Neuronal stem cell (in vitro differentiated cells): Measurements from ENCODE around the gene LCE5A.

Experiments
- DNase-seq: peaks from one replicate; pipeline ENCODE4 v3.0.0-alpha.2; 2013; ENCODE audit warnings: low spot score
- H2AFZ ChIP-seq: one replicate; pipeline ENCODE4 v1.6.1; 2013; ENCODE audit warnings: mild to moderate bottlenecking, low read length, inconsistent platforms
- H2AK5ac ChIP-seq: 2 replicates; pipeline ENCODE4 v1.6.1; 2013; ENCODE audit warnings: low read depth, mild to moderate bottlenecking, inconsistent platforms, low read length, moderate library complexity, mixed read lengths
- H2BK120ac ChIP-seq: 2 replicates; pipeline ENCODE4 v1.6.1; 2013; ENCODE audit warnings: low read depth, mild to moderate bottlenecking, inconsistent platforms, low read length, moderate library complexity, mixed read lengths
- H2BK12ac ChIP-seq: one replicate; pipeline ENCODE4 v1.6.1; 2013; ENCODE audit warnings: low read length, inconsistent platforms
- H2BK15ac ChIP-seq: 2 replicates; pipeline ENCODE4 v1.6.1; 2013; ENCODE audit warnings: mild to moderate bottlenecking, low read length, inconsistent platforms, mixed read lengths
- H2BK5ac ChIP-seq: one replicate; pipeline ENCODE4 v1.6.1; 2013; ENCODE audit warnings: inconsistent platforms, mild to moderate bottlenecking, low read length, moderate library complexity
- H3K14ac ChIP-seq: one replicate; pipeline ENCODE4 v1.6.1; 2013; ENCODE audit warnings: low read length, inconsistent platforms
- H3K18ac ChIP-seq: 2 replicates; pipeline ENCODE4 v1.6.1; 2013; ENCODE audit warnings: low read length, inconsistent platforms
- H3K23ac ChIP-seq: 2 replicates; pipeline ENCODE4 v1.6.1; 2013; ENCODE audit warnings: low read depth, mild to moderate bottlenecking, mixed read lengths, low read length, inconsistent platforms; ENCODE audit not compliant: poor library complexity
- H3K27ac ChIP-seq: replicated peaks from 3 replicates; pipeline ENCODE4 v1.5.1; 2013; ENCODE audit warnings: low read length, inconsistent platforms
- H3K27me3 ChIP-seq, 3 experiments: 2 replicates each; pipeline ENCODE4 v1.6.1; 2013; ENCODE audit warnings: low read length in 3 of 3, mild to moderate bottlenecking in 2 of 3, inconsistent platforms in 1 of 3, low read depth in 1 of 3, mixed read lengths in 1 of 3, moderate library complexity in 1 of 3; ENCODE audit not compliant: control insufficient read depth in 3 of 3, insufficient read depth in 3 of 3
- H3K36me3 ChIP-seq, 2 donors: replicated peaks in 1 of 2; 2 replicates each; pipeline ENCODE4 v1.6.1; 2013; ENCODE audit warnings: low read length in 2 of 2; ENCODE audit not compliant: control insufficient read depth in 2 of 2, insufficient read depth in 2 of 2
- H3K4ac ChIP-seq: 2 replicates; pipeline ENCODE4 v1.6.1; 2013; ENCODE audit warnings: inconsistent platforms, mild to moderate bottlenecking, low read length, moderate library complexity
- H3K4me1 ChIP-seq, 2 donors: 1 replicate in 1 of 2; 2 replicates in 1 of 2; pipeline ENCODE4 v1.6.1; 2013; ENCODE audit warnings: low read length in 2 of 2, low read depth in 1 of 2; ENCODE audit not compliant: control insufficient read depth in 2 of 2, insufficient read depth in 1 of 2
- H3K4me2 ChIP-seq: one replicate; pipeline ENCODE4 v1.6.1; 2013; ENCODE audit warnings: mild to moderate bottlenecking, low read length, inconsistent platforms; ENCODE audit not compliant: insufficient read depth, poor library complexity, severe bottlenecking
- H3K4me3 ChIP-seq, 2 donors: 2 replicates each; pipeline ENCODE4 v1.5.1; 2013; ENCODE audit warnings: low read length in 2 of 2, mild to moderate bottlenecking in 2 of 2, inconsistent platforms in 1 of 2, moderate library complexity in 1 of 2
- H3K79me1 ChIP-seq: one replicate; pipeline ENCODE4 v1.6.1; 2013; ENCODE audit warnings: low read depth, mild to moderate bottlenecking, inconsistent platforms, low read length, moderate library complexity
- H3K9ac ChIP-seq: one replicate; pipeline ENCODE4 v1.6.1; 2013; ENCODE audit warnings: mild to moderate bottlenecking, low read depth, low read length, inconsistent platforms; ENCODE audit not compliant: poor library complexity
- H3K9me3 ChIP-seq, 2 donors: replicated peaks in 1 of 2; 2 replicates each; pipeline versions ENCODE3 to v1.6.1; 2013; ENCODE audit warnings: low read length in 2 of 2, mild to moderate bottlenecking in 2 of 2, inconsistent platforms in 1 of 2, low read depth in 1 of 2, mixed read lengths in 1 of 2, moderate library complexity in 1 of 2; ENCODE audit not compliant: control insufficient read depth in 2 of 2, insufficient read depth in 1 of 2
- H4K8ac ChIP-seq: one replicate; pipeline ENCODE4 v1.6.1; 2013; ENCODE audit warnings: low read depth, mild to moderate bottlenecking, inconsistent platforms, low read length, moderate library complexity
- H4K91ac ChIP-seq: one replicate; pipeline ENCODE4 v1.6.1; 2013; ENCODE audit warnings: low read length, low read depth, mild to moderate bottlenecking, inconsistent platforms; ENCODE audit not compliant: poor library complexity
- WGBS, 2 donors: extraction: QIAGEN DNeasy Blood & Tissue Kit; methylation state at CpG; one replicate each; pipeline ENCODE4 v1.1.7; 2013; ENCODE audit warnings: missing lambda C conversion rate in 2 of 2, mixed read lengths in 1 of 2; ENCODE audit not compliant: insufficient read length in 2 of 2, insufficient replicate concordance in 1 of 2; ENCODE audit errors: extremely low coverage in 2 of 2; 5-methylcytosine and 5-hydroxymethylcytosine counted together

The LCE5A gene

GRCh38 chr1:152537496-152537895, 26.9 kb downstream of the LCE5A start:
- Histone ChIP-seq H4K8ac (no peak overlapping the region), H2AFZ (no peak overlapping the region), H4K91ac (no peak overlapping the region), H3K4ac (no peak overlapping the region), H3K4me2 (no peak overlapping the region), H3K36me3 (no peaks in the 10 kb centered on the region), H2BK5ac (no peak overlapping the region), H3K27me3 (no peaks in the 10 kb centered on the region), H2AK5ac (no peak overlapping the region), H3K14ac (no peak overlapping the region), H3K4me1 (no peaks in the 10 kb centered on the region), H3K9me3 (peaks cover 0 to 33% of the 10 kb centered on the region in 2 donors), H3K4me3 (no peak overlapping the region), H3K9ac (no peak overlapping the region), H3K79me1 (no peaks in the 10 kb centered on the region), H2BK15ac (no peak overlapping the region), H3K27ac (no peak overlapping the region), H2BK12ac (no peak overlapping the region), H3K23ac (no peak overlapping the region), H2BK120ac (no peak overlapping the region), H3K18ac (no peak overlapping the region)
- no peak for DNase-seq
- no CpG with 5 or more reads among the region's 4 CpGs for WGBS, 2 donors

- Histone ChIP-seq H3K9ac (no peak overlapping the region), H3K27me3 (no peaks in the 10 kb centered on the region), H3K27ac (no peak overlapping the region), H3K4me1 (no peaks in the 10 kb centered on the region), H3K18ac (no peak overlapping the region), H2BK12ac (no peak overlapping the region), H3K36me3 (no peaks in the 10 kb centered on the region), H4K8ac (no peak overlapping the region), H3K9me3 (peaks cover 0 to 42% of the 10 kb centered on the region in 2 donors), H2AFZ (no peak overlapping the region), H3K23ac (no peak overlapping the region), H2AK5ac (no peak overlapping the region), H3K4me3 (no peak overlapping the region), H3K14ac (no peak overlapping the region), H4K91ac (no peak overlapping the region), H2BK120ac (no peak overlapping the region), H3K4me2 (no peak overlapping the region), H2BK15ac (no peak overlapping the region), H3K79me1 (no peaks in the 10 kb centered on the region), H3K4ac (no peak overlapping the region), H2BK5ac (no peak overlapping the region)
- no peak for DNase-seq
- no CpG with 5 or more reads among the region's 2 CpGs for WGBS, 2 donors
Measured at GRCh38 chr1:152539901-152540300, 29.3 kb downstream of the LCE5A start.

- H3K79me1 ChIP-seq = no peaks in the 10 kb centered on the region
- no peak overlapping the region for H3K27ac ChIP-seq
- no peak overlapping the region for H3K4me2 ChIP-seq
- no peak overlapping the region for H2AFZ ChIP-seq
- H2BK12ac ChIP-seq = no peak overlapping the region
- no peak overlapping the region for H3K18ac ChIP-seq
- no peak overlapping the region for H3K9ac ChIP-seq
- no CpG with 5 or more reads among the region's 4 CpGs for WGBS, 2 donors
- H2AK5ac ChIP-seq = no peak overlapping the region
- no peak overlapping the region for H3K23ac ChIP-seq
- H3K27me3 ChIP-seq = no peaks in the 10 kb centered on the region
- H4K91ac ChIP-seq = no peak overlapping the region
- no peak for DNase-seq
- H3K4ac ChIP-seq = no peak overlapping the region
- no peaks in the 10 kb centered on the region for H3K4me1 ChIP-seq
- H2BK5ac ChIP-seq = no peak overlapping the region
- H4K8ac ChIP-seq = no peak overlapping the region
- H2BK15ac ChIP-seq = no peak overlapping the region
- H2BK120ac ChIP-seq = no peak overlapping the region
- no peak overlapping the region for H3K14ac ChIP-seq
- H3K9me3 ChIP-seq = peaks cover 0 to 35% of the 10 kb centered on the region in 2 donors
- no peak overlapping the region for H3K4me3 ChIP-seq
- no peaks in the 10 kb centered on the region for H3K36me3 ChIP-seq
Measured at GRCh38 chr1:152543820-152544219, 33.2 kb downstream of the LCE5A start.

- no peak overlapping the region for H2BK15ac ChIP-seq
- no peak for DNase-seq
- H2BK120ac ChIP-seq = no peak overlapping the region
- H3K4me2 ChIP-seq = no peak overlapping the region
- H3K14ac ChIP-seq = no peak overlapping the region
- peaks cover 0 to 28% of the 10 kb centered on the region in 2 donors for H3K9me3 ChIP-seq
- no peak overlapping the region for H2AFZ ChIP-seq
- no peaks in the 10 kb centered on the region for H3K4me1 ChIP-seq
- no peak overlapping the region for H3K4ac ChIP-seq
- H3K27ac ChIP-seq = no peak overlapping the region
- H3K27me3 ChIP-seq = no peaks in the 10 kb centered on the region
- H3K79me1 ChIP-seq = no peaks in the 10 kb centered on the region
- no peak overlapping the region for H2AK5ac ChIP-seq
- no peak overlapping the region for H3K23ac ChIP-seq
- no peak overlapping the region for H3K18ac ChIP-seq
- H3K4me3 ChIP-seq = no peak overlapping the region
- H2BK5ac ChIP-seq = no peak overlapping the region
- no peaks in the 10 kb centered on the region for H3K36me3 ChIP-seq
- H4K8ac ChIP-seq = no peak overlapping the region
- no CpG with 5 or more reads among the region's 1 CpG for WGBS, 2 donors
- no peak overlapping the region for H4K91ac ChIP-seq
- H2BK12ac ChIP-seq = no peak overlapping the region
- no peak overlapping the region for H3K9ac ChIP-seq
Measured at GRCh38 chr1:152546704-152547103, 36.1 kb downstream of the LCE5A start.
